LNCaP clone FGC (cell line): ENCODE data around the gene NANP.
A peak's percentile ranks its signal among the peaks of the same experiment; 100 is the strongest.

Source experiments
- DNase-seq: peaks from one replicate; pipeline ENCODE4 v3.0.0-alpha.2; 2011; ENCODE audit warnings: low read depth
- H3K4me3 ChIP-seq: 2 replicates; pipeline ENCODE4 v1.5.1; 2011; ENCODE audit warnings: mild to moderate bottlenecking, low read depth, low read length, control low read depth
- CTCF ChIP-seq: IDR thresholded peaks from 2 replicates; pipeline ENCODE4 v1.5.1; 2012; ENCODE audit warnings: mild to moderate bottlenecking; ENCODE audit not compliant: control insufficient read depth, insufficient read depth; ENCODE audit errors: extremely low read depth

NANP gene

GRCh38 chr20:25576783-25577530 lies 46.9 kb downstream of the NANP start:
- DNase-seq, result no peak
- no peak for TF ChIP-seq CTCF
- H3K4me3 ChIP-seq, result no peak overlapping the region

- TF ChIP-seq CTCF, result peak; percentile 47
- no peak overlapping the region for H3K4me3 ChIP-seq
- no peak for DNase-seq
Observed at GRCh38 chr20:25574411-25574810, 49.4 kb downstream of the NANP start.

- no peak for TF ChIP-seq CTCF
- no peak overlapping the region for H3K4me3 ChIP-seq
- no peak for DNase-seq
Observed at GRCh38 chr20:25573288-25574251, 50.2 kb downstream of the NANP start.

- no peak overlapping the region for H3K4me3 ChIP-seq
- TF ChIP-seq CTCF, result no peak
- no peak for DNase-seq
Observed at GRCh38 chr20:25571817-25572216, 52.0 kb downstream of the NANP start.

GRCh38 chr20:25571240-25571639 lies 52.6 kb downstream of the NANP start:
- no peak overlapping the region for H3K4me3 ChIP-seq
- TF ChIP-seq CTCF, result no peak
- DNase-seq, result no peak

- TF ChIP-seq CTCF, result no peak
- no peak for DNase-seq
- no peak overlapping the region for H3K4me3 ChIP-seq
Observed at GRCh38 chr20:25570148-25570530, 53.7 kb downstream of the NANP start.
